Left colon (tissue), 2 donors: ENCODE data around the gene ACVR2A. TPM values are rescaled to one million over a fixed set of nuclear protein-coding genes. Genes with fewer than 3 reads are reported as not detected.

Experiments used
- total RNA-seq, 2 donors: library from RNA; stranded (reverse); fragmentation: NEBNext Ultra II Directional; extraction: Animal tissue kit (Norgen Biotek cat#: 25700); gene quantifications; one replicate each; pipeline ENCODE4 v1.2.1, GENCODE V29; 2021
- donor health status: DM: no; HTN: no; CAD: no.
- donor health status: DM: yes; HTN: yes; CAD: no.

Gene ACVR2A
- total RNA-seq, 2 donors from 2014 or later = 20.0 to 22.2 TPM

Other genes starting within 250 kb of the ACVR2A start
- 10 to 100 TPM; 37.9 to 48.6 TPM for gene ORC4, start 175.7 kb downstream of the ACVR2A start, total RNA-seq
- 10 to 100 TPM; 29.8 to 34.4 TPM for gene MBD5, start 176.1 kb downstream of the ACVR2A start, total RNA-seq